ENCODE data around the gene CDC14B.
"Not testable (repeated sequence)": the region's sequence is repeated elsewhere in the genome, so short reads cannot be mapped to it uniquely, and the experiment has no call there.

The CDC14B gene

DNA sequence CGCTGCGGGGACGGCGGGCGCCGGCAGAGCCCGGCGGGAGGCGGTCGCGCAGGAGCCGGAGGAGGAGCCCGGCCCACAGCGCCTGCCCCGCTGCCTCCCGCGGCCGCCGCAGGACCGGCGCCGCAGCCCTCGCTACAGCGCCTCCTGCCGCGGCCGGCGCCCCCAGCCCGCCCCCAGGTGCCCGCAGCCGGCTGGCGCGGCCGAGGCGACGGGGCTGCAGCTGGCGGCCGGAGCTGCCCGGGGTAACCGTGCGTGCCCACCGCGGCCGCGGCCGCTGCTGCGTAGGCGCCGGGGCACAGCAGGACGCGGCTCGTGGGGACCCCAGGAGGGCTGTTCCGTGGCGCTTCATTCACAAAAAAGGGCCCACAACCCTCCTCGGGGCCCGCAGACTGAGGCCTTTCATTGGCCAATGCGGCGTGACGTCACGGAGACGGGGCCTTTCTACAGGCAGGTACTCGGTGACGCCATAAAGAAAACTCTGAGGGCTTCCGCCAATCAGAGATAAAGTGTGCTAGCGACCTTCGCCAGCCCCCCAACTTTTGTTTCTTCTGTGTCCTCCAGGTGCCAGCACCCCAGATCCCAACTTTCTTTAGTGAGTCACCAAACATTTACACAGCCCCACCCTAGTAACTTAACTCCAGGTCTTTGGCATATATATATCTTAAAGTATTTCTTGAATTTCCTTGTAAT, at the start of gene CDC14B:
CDC14B (minus strand) TSS at position 353 of the 690 bp plus-strand sequence. CDS start 465 bp downstream, outside the sequence.
- peak; percentile 86 for DNase-seq

DNA sequence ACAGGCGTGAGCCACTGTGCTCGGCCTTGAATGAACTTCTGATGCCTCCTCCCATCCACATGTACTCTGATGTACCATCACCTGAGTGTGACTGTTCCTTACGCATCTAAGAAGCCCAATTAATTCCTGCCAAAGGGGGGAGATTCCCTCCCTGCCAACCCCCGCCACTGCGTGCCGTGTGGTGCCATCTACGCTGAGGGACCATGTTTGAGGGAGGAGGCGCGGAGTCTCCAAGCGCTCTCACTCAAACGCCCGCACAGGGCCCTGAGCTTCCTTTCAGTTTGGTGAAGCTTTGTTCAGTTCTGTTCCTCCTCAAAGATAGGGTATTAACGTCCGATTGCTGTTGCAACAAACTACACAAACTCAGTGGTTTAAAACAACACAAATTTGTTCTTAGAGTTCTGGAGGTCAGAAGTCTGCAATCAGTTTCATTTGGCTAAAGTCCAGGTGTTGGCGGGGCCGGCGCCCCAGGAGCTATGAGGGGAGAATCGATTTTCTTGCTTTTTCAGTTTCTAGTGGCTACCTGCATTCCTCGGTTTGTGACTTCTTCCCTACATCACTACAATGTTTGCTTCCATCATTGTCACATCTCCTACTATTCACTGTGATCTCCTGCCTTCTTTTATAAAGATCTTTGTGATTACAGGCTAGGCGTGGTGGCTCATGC, 49.4 kb upstream of the CDC14B start:
- DNase-seq: no peak

DNA sequence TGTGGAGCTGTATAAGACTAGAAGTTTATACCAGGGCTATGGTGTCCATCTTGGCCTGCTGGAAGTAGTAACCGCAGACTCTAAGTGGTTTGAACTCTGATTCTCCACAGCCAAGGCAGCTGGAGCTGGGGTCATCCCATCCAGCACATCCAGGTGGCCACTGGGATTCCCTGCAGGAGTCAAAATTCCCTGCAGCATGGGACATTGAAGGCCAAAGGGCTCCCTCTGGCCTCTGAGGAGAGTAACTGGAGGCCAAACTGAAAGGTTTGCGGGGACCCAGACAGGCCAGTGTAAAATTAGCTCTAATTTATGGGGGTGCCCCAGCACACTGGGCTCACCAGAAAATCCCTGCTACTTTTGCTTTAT, 47.7 kb upstream of the CDC14B start:
- DNase-seq: no peak

DNA sequence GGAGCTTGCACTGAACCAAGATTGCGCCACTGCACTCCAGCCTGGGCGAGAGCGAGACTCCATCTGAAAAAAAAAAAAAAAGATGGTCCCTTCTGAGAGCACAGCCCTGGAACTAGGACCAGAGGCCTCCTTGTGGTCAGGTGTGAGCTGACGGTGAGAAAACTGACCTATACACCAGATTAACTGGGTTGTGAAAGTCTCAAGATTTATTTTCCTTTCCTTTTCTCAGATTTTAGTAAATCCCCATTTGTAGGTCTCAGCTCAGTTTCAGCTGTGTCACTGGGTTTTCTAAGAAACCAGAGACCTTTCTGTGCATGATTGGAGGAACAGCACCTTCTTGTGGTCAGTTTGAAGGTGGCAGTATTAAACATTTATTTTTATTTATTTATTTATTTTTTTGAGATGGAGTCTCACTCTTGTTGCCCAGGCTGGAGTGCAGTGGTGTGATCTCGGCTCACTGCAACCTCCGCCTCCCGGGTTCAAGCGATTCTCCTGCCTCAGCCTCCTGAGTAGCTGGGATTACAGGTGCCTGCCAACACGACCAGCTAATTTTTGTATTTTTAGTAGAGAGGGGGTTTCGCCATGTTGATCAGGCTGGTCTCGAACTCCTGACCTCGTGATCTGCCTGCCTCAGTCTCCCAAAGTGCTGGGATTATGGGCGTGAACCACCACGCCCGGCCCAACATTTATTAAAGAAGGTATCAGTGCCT, 47.2 kb upstream of the CDC14B start:
- peak; percentile 75 for DNase-seq

DNA sequence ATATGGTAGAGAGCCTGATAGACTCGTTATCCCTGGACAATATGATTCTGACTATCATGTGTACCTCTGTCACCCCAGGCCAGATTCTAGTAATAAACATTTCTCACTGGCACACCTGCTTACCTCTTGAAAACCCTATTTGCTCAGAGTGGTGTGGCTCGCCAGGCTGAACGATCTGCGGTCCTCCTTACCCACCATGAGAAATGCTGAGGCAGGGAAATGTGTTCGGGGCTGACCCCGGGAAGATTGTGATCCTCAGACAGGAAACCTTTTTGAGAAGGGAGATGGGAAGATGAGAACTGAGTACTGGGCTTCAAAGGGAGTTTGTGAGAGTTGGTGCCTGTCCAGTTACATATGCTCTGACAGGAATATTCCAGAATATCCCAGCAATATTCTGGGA, 46.1 kb upstream of the CDC14B start:
- no peak for DNase-seq

DNA sequence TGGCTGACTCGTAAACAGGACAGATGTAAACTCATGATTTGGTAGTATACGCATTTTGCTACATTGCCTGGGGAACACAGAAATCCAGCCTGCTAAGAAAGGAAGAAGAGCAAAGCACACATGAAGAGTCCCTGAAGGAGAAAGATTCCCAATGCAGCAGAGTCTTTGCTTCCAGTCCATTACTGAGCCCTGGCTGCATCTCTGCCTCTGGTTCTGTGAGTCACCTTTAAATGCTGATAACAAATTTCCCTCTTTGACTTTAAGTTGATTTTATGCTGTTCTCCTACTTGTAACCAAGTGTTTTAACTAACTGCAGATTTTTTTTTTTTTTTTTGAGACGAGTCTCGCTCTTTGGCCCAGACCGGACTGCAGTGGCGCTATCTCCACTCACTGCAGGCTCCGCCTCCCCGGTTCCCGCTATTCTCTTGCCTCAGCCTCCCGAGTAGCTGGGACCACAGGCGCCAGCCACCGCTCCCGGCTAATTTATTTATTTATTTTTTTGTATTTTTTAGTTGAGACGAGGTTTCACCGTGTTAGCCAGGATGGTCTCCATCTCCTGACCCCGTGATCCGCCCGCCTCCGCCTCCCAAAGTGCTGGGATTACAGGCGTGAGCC, 44.0 kb upstream of the CDC14B start:
- no peak for DNase-seq

DNA sequence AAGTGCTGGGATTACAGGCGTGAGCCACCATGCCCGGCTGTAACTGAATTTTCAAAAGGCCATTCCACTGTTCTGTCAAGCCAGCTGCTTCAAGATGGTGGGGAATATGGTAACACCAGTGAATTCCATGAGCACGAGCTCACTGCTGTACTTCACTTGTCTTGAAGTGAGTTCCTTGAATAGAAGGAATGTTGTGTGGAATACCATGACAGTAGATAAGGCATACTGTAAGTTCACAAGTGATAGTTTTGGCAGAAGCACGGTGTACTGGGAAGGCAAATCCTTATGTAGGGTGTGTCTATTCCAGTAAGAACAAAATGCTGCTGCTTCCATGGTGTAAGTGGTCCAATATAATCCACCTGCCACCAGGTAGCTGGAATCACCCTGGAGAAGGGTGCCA, 42.1 kb upstream of the CDC14B start:
- no peak for DNase-seq

DNA sequence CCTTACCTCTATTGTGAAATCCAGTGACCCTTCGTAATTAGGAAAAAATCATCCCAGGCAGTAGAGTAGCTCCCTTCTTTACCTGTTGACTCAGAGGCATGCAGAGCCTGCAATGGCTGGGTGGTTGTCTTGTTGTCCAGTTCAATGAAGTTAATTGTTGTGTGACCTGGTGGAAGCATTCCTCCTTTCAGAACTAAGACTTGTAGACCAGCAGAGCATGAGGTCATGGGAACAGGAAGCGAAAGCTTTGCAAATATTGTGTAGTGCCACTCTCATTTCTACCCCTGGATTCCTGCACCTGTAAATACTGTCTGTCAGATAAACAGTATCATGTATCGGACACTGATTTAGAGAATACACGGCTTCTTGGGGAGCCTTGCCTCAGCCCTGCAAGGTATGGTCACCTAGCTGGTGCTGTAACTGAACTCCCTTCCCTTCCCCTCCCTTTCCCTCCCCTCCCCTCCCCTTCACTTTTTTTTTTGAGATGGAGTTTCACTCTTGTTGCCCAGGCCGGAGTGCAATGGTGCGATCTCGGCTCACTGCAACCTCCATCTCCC, 41.1 kb upstream of the CDC14B start:
- no peak for DNase-seq

DNA sequence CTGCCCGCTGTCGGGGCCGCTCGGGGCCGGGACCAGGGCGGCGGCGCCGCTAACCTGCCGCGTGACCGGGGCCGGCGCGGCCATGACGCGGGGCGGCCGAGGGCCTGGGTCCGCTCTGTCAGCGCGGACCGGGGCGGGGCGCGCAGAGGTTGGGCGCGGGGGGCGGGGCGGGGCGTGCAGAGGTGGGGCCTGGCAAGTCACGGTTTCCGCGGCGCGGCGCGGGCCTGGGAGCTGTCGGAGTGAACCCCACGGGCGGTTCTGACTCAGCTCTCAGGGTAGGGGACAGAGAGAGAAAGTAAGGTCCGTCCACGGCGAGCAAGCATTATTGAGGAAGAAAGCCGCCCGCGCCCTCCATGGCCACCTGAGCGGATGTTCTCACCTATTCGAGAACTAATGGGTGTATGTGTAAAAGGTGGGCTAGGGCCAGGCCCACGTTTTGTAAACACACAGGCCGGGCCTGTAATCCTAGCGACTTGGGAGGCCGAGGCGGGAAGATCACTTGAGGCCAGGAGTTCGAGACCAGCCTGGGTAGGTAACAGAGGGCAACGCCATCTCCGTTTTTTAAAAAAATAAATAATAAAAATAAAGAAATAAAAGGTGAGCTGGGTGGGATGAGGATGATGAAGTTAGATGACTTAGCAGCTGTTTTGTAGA, 35.7 kb upstream of the CDC14B start, which contains the start of gene PRXL2C:
PRXL2C (minus strand) TSS at position 120 of the 654 bp plus-strand sequence; CDS start at position 84, 36 bp downstream.
- DNase-seq: peak; percentile 56

DNA sequence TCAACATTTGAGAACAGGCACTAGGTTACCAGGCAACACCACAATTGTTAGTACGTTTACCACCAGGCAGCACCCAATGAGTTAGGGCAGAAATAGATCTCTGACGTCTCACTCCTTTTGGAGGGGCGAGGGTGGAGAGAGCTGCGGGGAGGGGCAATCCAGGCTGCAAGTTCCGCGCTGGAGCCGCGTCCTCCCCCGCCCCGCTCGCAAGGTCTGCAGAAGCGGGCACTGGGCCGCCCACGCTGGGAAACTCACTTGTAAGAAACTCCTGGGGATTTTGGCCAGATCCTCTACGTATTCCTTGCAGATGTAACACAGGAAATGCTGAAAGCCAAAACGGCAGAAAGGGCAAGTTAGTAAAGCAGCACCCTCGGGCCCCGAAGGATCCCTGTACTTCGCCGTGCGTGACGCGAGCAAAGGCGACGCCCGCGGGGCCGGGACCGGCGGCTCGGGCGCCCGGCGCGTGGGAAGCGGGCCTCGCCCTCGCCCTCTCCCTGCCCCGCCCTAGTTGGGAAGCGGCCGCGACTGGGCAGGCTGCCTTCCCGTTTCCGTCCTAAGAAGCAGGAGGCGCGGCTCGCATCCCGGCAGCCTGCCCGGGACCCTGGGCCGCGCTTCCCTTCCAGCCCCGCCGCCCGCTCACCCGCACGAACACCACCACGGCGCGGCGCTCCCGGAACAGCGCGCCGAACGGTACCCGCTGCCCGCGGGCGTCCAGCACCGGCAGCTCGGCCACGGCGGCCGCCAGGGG, 35.0 kb upstream of the CDC14B start:
- DNase-seq: peak; percentile 70

DNA sequence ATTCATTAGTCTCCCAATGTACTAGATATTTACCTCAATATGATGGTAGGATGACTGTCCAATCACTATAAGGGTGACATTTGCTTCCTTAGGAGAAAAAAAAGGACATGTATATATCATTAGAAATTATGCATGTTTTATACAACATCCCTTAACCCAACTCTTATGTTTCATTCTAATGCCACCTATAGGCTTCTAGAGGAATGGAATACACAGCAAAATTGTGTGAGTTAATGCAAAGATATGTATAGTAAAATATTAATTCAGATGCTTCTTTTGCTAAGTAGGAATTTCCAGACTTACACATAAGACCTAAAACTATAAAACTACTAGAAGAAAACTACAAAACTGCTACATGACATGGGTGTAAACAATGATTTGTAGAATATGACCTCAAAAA, 32.0 kb upstream of the CDC14B start:
- peak; percentile 62 for DNase-seq

DNA sequence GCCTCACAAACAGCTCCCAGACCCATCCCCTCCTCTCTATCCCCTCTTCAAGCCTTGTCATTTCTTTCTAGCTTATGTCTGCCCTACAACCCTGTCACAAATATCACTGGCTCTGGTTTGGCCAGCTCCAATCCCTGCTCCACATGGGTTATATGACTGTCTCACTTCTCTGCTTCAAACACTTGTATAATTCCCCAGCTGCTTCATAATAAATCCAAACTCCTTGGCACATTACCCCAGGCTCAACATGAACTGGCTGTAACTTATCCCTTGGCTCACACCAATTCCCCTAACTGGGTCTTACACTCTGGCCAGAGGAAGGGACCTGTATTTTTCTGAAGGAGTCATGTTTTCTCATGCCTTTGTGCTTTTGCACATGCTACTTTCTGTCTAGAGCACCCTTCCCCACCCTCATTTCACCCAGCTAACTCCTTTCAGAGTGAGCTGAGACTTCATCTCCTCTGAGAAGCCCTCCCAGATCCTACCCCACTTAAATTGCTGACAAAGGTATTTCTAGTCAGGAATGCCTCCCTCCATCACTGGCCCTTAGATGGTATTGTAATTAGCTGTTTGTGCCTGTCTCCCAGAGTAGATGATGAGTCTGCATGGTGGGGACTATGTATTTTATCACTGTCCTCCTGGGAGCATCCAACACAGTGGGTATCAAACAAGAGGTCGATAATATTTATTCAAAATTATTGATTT, 30.1 kb upstream of the CDC14B start:
- DNase-seq: no peak

DNA sequence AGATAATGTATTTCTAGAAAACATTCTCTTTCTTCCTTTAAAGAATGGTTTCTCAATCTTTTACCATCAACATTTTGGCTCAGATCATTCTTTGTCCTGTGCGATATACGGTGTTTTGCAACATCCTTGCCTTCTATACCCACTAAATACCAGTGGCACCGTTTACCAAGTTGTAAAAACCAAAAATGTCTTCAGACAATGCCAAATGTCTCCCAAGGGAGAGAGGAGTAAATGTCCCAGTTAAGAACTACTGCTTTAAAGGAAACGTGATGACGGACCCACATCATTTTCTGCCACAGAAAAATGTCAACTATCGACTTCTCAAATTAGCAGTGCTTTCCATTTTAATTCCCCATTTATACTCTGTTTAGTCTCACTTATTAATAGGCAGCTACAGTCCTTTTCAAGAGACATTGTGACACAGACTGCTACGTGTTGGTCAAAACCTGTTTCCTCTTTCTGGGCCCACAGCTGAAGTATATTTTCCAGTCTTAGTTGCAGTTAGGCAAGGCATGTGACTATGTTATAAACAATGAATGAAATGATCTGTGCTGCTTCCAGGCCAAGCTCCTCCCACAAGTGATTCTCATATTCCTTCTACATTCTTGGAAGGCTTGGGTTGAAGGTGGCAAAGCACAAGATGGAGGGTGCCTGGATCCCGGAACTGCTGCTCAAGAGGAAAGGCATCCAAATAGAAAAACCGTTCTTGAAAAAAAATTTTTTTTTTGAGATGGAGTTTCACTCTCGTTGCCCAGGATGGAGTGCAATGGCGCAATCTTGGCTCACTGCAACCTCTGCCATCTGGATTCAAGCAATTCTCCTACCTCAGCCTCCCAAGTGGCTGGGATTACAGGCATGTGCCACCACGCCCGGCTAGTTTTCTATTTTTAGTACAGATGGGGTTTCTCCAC, 26.7 kb upstream of the CDC14B start:
- peak; percentile 88 for DNase-seq

DNA sequence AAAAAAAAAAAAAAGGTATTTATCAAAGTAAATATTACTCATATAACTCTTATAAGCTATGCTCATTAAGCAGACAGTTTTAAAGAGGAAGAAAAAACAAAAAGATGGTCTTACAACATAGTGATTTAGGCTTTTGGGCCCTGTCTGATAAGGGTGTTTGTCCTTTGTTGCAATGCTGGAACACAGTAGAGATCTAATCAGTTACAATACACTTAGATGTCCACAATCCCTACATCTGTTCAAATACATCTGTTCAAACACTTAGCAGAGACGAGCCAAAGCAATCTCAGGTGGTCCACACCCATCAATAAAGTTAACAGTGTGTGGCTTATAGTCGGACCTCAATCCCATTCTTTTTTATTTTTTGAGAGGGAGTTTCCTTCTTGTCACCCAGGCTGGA, 24.5 kb upstream of the CDC14B start:
- no peak for DNase-seq

DNA sequence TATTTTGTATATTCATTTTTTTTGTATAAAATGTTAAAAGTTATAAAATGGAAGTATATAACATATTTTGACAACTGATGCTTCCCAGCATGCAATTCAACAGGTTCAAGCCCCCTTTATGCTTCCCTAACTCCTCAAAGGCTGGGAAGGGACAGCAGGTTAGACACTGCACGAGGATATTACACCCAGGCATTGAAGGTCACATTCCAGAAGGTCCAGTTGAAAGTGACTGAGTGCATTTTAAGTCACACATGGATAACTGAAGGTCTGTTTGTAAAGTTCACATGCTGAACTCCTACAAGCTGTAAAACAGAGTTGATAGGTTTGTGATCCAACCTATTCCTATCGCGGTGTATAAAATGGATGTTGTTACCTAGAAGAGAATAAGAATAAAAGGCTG, 21.9 kb upstream of the CDC14B start:
- DNase-seq: no peak

DNA sequence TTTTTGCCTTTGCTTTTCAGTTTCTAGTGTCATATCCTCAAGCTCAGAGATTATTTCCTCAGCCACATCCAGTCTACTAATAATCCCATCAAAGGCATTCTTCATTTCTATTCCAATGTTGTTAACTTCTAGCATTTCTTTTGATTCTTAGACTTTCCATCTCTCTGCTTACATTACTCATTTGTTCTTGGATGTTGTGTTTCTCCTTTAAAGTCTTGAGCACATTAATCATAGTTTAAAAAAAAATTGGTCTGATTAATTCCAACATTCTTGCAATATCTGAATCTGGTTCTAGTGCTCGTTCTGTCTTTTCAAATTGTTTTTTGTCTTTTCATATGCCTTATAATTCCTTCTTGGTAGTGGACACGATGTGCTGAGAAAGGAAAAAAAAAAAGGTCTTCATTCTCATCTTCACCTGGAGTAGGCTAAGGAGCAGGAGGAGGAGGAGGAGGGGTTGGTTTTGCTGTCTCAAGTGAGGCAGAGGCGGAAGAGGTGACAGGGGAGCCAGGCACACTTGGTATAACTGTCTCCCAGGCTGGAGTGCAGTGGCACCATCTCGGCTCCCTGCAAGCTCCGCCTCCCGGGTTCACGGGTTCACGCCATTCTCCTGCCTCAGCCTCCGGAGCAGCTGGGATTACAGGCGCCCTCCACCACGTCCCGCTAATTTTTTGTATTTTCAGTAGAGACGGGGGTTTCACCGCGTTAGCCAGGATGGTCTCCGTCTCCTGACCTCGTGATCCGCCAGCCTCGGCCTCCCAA, 19.1 kb upstream of the CDC14B start:
- peak; percentile 55 for DNase-seq

DNA sequence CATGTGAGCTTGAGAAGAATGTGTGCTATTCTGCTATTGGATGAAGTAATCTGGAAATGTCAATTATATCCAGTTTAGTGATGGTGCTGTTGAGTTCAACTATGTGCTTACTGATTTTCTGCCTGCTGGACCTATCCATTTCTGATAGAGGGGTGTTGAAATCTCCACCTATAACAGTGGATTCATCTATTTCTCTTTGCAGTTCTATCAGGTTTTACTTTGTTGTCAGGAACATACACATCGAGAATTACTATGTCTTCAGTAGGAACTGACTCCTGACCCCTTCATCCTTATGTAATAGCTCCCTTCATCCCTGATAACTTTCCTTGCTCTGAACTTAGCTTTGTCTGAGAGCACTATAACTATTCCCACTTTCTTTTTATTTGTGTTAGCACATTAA, 16.7 kb upstream of the CDC14B start:
- no peak for DNase-seq

DNA sequence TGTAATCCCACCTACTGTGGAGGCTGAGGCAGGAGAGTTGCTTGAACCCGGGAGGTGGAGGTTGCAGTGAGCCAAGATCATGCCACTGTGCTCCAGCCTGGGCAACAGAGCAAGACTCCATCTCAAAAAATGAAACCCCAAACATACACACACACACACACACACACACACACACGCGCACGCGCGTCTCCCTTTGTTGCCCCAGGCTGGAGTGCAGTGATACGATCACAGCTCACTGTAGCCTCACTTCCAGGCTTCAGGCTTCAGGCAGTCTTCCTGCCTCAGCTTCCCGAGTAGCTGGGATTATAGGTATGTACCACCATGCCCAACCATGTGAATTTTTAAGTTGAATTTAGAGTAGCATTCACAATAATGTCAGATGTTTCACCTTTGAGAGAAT, 13.9 kb upstream of the CDC14B start:
- DNase-seq: not testable (repeated sequence)

DNA sequence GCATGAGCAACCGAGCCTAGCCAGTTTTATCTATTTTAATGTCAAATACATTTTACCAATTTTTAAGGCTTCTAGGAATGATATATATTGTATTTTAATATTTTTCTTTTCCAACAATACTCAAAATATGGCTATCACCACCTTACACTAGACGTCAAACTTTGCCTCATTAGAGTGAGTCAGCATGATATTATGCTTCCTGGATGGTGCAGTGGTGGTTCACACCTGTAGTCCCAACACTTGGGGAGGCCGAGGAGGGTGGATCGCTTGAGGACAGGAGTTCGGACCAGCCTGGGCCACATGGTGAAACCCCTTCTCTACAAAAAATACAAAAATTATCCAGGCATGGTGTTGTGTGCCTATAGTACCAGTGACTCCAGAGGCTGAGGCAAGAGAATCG, 7.3 kb upstream of the CDC14B start:
- DNase-seq: no peak
